Measurements from ENCODE around the gene MEIS1.

GRCh38 chr2:66579186-66580126 lies 144.5 kb downstream of the MEIS1 start:
- no peak for TF ChIP-seq POLR2AphosphoS5 (IDR thresholded peaks at IDR 0.05; ENCODE audit: borderline replicate concordance, low read depth, low read length)
- no peak for TF ChIP-seq EZH2 (IDR thresholded peaks at IDR 0.05)
